C4-2B (cell line): Measurements from ENCODE around the gene ANXA1.

ENCODE experiments used
- ZFX ChIP-seq: fragments of 450-650 bp; IDR thresholded peaks from 2 replicates; pipeline ENCODE4 v1.6.1; 2017
- TF ChIP-seq, protein P1 (sequence below): fragments of 450-650 bp; conservative IDR thresholded peaks from 2 replicates; pipeline ENCODE4 v1.5.1; 2017; ENCODE audit warnings: mild to moderate bottlenecking

DNA sequence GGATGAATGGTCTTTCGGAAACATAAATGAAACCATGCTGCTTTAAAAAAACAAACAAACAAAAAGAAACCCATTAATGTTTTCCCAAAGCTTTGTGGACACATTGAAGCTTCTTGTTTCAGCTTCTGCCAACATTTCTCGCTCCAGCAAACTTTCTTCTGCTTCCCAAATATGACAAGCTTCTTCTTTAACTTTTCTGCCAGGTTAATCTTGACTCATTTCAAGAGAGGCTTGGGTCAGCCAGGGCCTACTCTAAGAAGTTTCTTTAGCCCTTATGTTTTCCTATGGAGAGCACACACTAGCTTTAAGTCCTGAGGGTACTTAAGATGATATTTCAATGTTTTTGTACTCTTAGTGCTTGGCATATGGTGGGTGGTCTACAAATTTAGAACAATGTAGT lies 6.1 kb downstream of the ANXA1 start:
- TF ChIP-seq, protein P1, sequence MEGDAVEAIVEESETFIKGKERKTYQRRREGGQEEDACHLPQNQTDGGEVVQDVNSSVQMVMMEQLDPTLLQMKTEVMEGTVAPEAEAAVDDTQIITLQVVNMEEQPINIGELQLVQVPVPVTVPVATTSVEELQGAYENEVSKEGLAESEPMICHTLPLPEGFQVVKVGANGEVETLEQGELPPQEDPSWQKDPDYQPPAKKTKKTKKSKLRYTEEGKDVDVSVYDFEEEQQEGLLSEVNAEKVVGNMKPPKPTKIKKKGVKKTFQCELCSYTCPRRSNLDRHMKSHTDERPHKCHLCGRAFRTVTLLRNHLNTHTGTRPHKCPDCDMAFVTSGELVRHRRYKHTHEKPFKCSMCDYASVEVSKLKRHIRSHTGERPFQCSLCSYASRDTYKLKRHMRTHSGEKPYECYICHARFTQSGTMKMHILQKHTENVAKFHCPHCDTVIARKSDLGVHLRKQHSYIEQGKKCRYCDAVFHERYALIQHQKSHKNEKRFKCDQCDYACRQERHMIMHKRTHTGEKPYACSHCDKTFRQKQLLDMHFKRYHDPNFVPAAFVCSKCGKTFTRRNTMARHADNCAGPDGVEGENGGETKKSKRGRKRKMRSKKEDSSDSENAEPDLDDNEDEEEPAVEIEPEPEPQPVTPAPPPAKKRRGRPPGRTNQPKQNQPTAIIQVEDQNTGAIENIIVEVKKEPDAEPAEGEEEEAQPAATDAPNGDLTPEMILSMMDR: no peak
- TF ChIP-seq ZFX: no peak
